ENCODE data around the gene OGFOD3.
"Not testable (repeated sequence)": the region's sequence is repeated elsewhere in the genome, so short reads cannot be mapped to it uniquely, and the experiment has no call there.

Gene OGFOD3

GRCh38 chr17:82374626-82375331, 43.6 kb downstream of the OGFOD3 start:
- DNase-seq, result no peak

- DNase-seq, result no peak
These were observed 44.4 kb downstream of the OGFOD3 start for GRCh38 chr17:82373731-82374625.

GRCh38 chr17:82373072-82373452, 45.3 kb downstream of the OGFOD3 start:
- not testable (repeated sequence) for DNase-seq

- no peak for DNase-seq
These were observed 45.9 kb downstream of the OGFOD3 start for GRCh38 chr17:82372249-82373071.

GRCh38 chr17:82371333-82372248, 46.8 kb downstream of the OGFOD3 start, which contains the start of gene UTS2R:
TSS of gene UTS2R (plus strand) at chr17:82371765. CDS start at chr17:82374325, 2,560 bp downstream.
- no peak for DNase-seq

GRCh38 chr17:82370471-82371332, 47.7 kb downstream of the OGFOD3 start:
- DNase-seq, result peak in 1 of 51 donors; percentile 15

GRCh38 chr17:82369211-82369610, 49.2 kb downstream of the OGFOD3 start:
- no peak for DNase-seq

- no peak for DNase-seq
These were observed 50.5 kb downstream of the OGFOD3 start for GRCh38 chr17:82367724-82368524.

GRCh38 chr17:82366749-82367148, 51.6 kb downstream of the OGFOD3 start:
- DNase-seq, result no peak

- DNase-seq, result no peak
These were observed 52.6 kb downstream of the OGFOD3 start for GRCh38 chr17:82365606-82366295.

GRCh38 chr17:82361885-82362633, 56.3 kb downstream of the OGFOD3 start:
- no peak for DNase-seq

GRCh38 chr17:82359451-82360074, 58.8 kb downstream of the OGFOD3 start:
- peak in 1 of 51 donors; percentile 25 for DNase-seq

GRCh38 chr17:82358465-82359350, 59.7 kb downstream of the OGFOD3 start, which contains the start of gene TEX19:
TSS of gene TEX19 (plus strand) at chr17:82359247. CDS start at chr17:82362151, 2,904 bp downstream.
- DNase-seq, result no peak

- no peak for DNase-seq
These were observed 61.0 kb downstream of the OGFOD3 start for GRCh38 chr17:82357394-82357793.

- no peak for DNase-seq
These were observed 61.5 kb downstream of the OGFOD3 start for GRCh38 chr17:82356845-82357355.
